SK-N-SH treated with all-trans-retinoic acid at 6 μM for 48 hours (cell line): ENCODE data around the gene AUTS2.
A peak's percentile ranks its signal among the peaks of the same experiment; 100 is the strongest.

Experiments used
- ATAC-seq: fragments of 200-7000 bp; cut with Tn5 transposase; 3 replicates; pipeline ENCODE4 v1.9.1; 2020; ENCODE audit warnings: mild to moderate bottlenecking, moderate library complexity
- ARNTL ChIP-seq: fragments of 450-650 bp; formaldehyde crosslinking; IDR thresholded peaks from 2 replicates; pipeline ENCODE4 v1.5.0; 2020; ENCODE audit warnings: low read depth, mild to moderate bottlenecking, moderate library complexity, borderline replicate concordance
- BACH2 ChIP-seq: fragments of 250-450 bp; sonication (Bioruptor Pico); IDR thresholded peaks from 2 replicates; pipeline ENCODE4 v1.9.0; 2021; ENCODE audit warnings: mild to moderate bottlenecking, borderline replicate concordance
- CSDC2 ChIP-seq: fragments of 250-450 bp; sonication (Bioruptor Pico); IDR thresholded peaks from 2 replicates; pipeline ENCODE4 v1.5.0; 2020; ENCODE audit warnings: mild to moderate bottlenecking, moderate library complexity
- CSRNP3 ChIP-seq: fragments of 250-450 bp; sonication (Bioruptor Pico); IDR thresholded peaks from 2 replicates; pipeline ENCODE4 v1.5.1; 2021; ENCODE audit warnings: mild to moderate bottlenecking, moderate library complexity
- GLIS3 ChIP-seq: fragments of 250-450 bp; sonication (Bioruptor Pico); IDR thresholded peaks from 2 replicates; pipeline ENCODE4 v1.5.0; 2020; ENCODE audit warnings: mild to moderate bottlenecking, moderate library complexity
- ISL1 ChIP-seq: fragments of 250-450 bp; sonication (Bioruptor Pico); IDR thresholded peaks from 2 replicates; pipeline ENCODE4 v2.1.2; 2022; ENCODE audit warnings: mild to moderate bottlenecking, moderate library complexity
- OSR1 ChIP-seq: fragments of 250-450 bp; sonication (Bioruptor Pico); IDR thresholded peaks from 2 replicates; pipeline ENCODE4 v1.8.0; 2022; ENCODE audit warnings: moderate library complexity, mild to moderate bottlenecking, inconsistent platforms
- PPARA ChIP-seq: fragments of 250-450 bp; sonication (Bioruptor Pico); IDR thresholded peaks from 2 replicates; pipeline ENCODE4 v1.5.0; 2020; ENCODE audit warnings: mild to moderate bottlenecking, borderline replicate concordance
- RARB ChIP-seq: fragments of 250-450 bp; sonication (Bioruptor Pico); IDR thresholded peaks from 2 replicates; pipeline ENCODE4 v1.8.0; 2021; ENCODE audit warnings: mild to moderate bottlenecking, moderate library complexity
- SNAI2 ChIP-seq: fragments of 250-450 bp; sonication (Bioruptor Pico); IDR thresholded peaks from 2 replicates; pipeline ENCODE4 v1.5.0; 2020; ENCODE audit warnings: mild to moderate bottlenecking, moderate library complexity
- TCF4 ChIP-seq: fragments of 250-450 bp; sonication (Bioruptor Pico); IDR thresholded peaks from 2 replicates; pipeline ENCODE4 v1.8.0; 2021; ENCODE audit warnings: mild to moderate bottlenecking, moderate library complexity, borderline replicate concordance
- TOX ChIP-seq: fragments of 250-450 bp; sonication (Bioruptor Pico); IDR thresholded peaks from 2 replicates; pipeline ENCODE4 v1.8.0; 2021; ENCODE audit warnings: mild to moderate bottlenecking, moderate library complexity, borderline replicate concordance
- TSHZ2 ChIP-seq: fragments of 250-450 bp; sonication (Bioruptor Pico); IDR thresholded peaks from 2 replicates; pipeline ENCODE4 v1.5.0; 2020; ENCODE audit warnings: mild to moderate bottlenecking, moderate library complexity
- ZC3H10 ChIP-seq: fragments of 250-450 bp; sonication (Bioruptor Pico); IDR thresholded peaks from 2 replicates; pipeline ENCODE4 v1.5.1; 2021; ENCODE audit warnings: mild to moderate bottlenecking, moderate library complexity
- ZFP3 ChIP-seq: fragments of 250-450 bp; sonication (Bioruptor Pico); IDR thresholded peaks from 2 replicates; pipeline ENCODE4 v1.5.0; 2020; ENCODE audit warnings: mild to moderate bottlenecking, moderate library complexity
- ZFP30 ChIP-seq: fragments of 450-650 bp; formaldehyde crosslinking; IDR thresholded peaks from 2 replicates; pipeline ENCODE4 v1.5.0; 2022; ENCODE audit warnings: mild to moderate bottlenecking, moderate library complexity
- ZNF565 ChIP-seq: fragments of 450-650 bp; formaldehyde crosslinking; conservative IDR thresholded peaks from 2 replicates; pipeline ENCODE4 v1.5.0; 2020; ENCODE audit warnings: low read depth, mild to moderate bottlenecking, moderate library complexity
- ZNF8 ChIP-seq: fragments of 450-650 bp; formaldehyde crosslinking; IDR thresholded peaks from 2 replicates; pipeline ENCODE4 v1.5.0; 2020; ENCODE audit warnings: mild to moderate bottlenecking, moderate library complexity
- TF ChIP-seq, protein P1 (sequence below): fragments of 250-450 bp; sonication (Bioruptor Pico); IDR thresholded peaks from 2 replicates; pipeline ENCODE4 v1.5.1; 2020; ENCODE audit warnings: low read depth, mild to moderate bottlenecking, moderate library complexity

Gene AUTS2

DNA sequence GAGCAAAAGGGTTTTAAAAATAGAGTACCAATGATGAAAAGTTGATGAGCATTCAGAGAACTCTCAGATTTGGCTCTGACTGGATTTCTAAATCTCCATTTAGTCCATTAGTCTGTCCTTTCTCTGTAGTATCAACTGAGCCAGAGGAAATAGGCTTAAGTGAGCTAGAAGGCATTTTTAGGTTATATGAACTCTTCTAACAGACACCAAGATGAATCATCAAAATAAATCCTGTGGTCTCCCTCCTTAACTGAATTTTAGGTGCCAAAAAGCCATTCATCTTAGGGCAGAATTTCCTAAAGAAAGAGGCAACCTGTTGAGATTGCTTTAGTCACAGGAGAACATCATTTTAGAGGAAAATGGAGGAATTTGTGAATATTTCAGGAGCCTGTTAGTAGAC lies 305.1 kb downstream of the AUTS2 start:
- peak; percentile 63; the same call in 2 of the 3 replicates for ATAC-seq
- TF ChIP-seq OSR1 (CRISPR knock-in tag) = no peak
- TF ChIP-seq ZC3H10 = no peak
- no peak for TF ChIP-seq TCF4 (CRISPR knock-in tag)
- TF ChIP-seq RARB = no peak
- TF ChIP-seq ISL1 (CRISPR knock-in tag) = peak; percentile 26
- TF ChIP-seq, protein P1, sequence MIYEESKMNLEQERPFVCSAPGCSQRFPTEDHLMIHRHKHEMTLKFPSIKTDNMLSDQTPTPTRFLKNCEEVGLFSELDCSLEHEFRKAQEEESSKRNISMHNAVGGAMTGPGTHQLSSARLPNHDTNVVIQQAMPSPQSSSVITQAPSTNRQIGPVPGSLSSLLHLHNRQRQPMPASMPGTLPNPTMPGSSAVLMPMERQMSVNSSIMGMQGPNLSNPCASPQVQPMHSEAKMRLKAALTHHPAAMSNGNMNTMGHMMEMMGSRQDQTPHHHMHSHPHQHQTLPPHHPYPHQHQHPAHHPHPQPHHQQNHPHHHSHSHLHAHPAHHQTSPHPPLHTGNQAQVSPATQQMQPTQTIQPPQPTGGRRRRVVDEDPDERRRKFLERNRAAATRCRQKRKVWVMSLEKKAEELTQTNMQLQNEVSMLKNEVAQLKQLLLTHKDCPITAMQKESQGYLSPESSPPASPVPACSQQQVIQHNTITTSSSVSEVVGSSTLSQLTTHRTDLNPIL (CRISPR knock-in tag) = no peak
- no peak for TF ChIP-seq BACH2 (CRISPR knock-in tag)

DNA sequence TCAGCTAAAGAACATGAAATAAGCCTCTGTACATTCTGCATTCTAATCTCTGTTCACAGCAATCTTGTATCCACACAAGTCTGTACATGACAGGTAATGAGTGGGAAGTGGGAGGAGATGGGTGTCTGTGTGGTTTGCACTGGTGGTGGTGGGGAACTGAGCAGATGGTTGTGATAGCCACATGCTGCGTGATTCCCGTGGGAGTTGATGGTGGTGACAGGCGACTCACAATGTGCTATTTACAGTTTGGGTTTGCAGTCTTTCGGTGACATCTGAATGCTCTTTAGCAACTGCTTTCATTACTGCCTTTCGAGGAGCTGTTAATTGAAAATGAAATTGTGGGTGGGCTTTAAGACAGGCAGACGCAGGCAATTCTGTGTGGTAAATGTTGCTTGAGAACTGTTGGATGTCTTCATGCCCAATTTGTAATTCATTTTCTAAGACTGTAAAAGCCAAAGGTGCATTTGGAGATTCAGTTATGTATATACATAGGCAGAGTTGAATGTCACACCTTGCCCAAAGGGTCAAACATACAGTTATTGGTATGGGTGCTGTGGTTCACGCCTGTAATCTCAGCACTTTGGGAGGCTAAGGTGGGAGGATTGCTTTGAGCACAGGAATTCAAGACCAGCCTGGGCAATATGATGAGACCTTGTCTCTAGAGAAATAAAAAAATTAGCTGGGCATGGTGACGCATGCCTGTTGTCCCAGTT lies 308.2 kb downstream of the AUTS2 start:
- no peak for TF ChIP-seq RARB
- ATAC-seq = no peak

DNA sequence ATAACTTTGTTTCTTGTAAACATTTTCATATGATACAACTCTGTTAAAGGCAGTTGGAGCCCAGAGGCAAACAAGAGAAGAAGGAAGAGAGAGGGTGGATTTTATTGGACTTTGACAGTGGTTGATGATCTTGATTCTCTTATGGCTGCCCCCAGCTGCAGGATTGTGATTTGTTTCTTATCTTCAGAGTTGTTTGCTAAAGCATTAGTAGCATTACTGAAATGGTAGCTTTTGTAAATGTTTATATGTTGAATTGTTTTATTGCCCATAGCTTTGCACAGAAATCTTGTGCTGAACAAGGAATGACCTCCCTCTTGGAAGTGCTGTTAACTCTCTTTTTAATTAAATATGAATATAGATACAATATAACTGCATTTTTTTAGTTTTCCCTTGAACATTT lies 309.4 kb downstream of the AUTS2 start:
- no peak for ATAC-seq
- TF ChIP-seq ZNF8 (CRISPR knock-in tag) (no peak), TSHZ2 (CRISPR knock-in tag) (no peak), GLIS3 (CRISPR knock-in tag) (no peak), ZNF565 (CRISPR knock-in tag) (no peak), ARNTL (CRISPR knock-in tag) (no peak), OSR1 (CRISPR knock-in tag) (no peak), RARB (no peak), SNAI2 (CRISPR knock-in tag) (no peak), CSRNP3 (CRISPR knock-in tag) (no peak), TOX (CRISPR knock-in tag) (no peak)
- TF ChIP-seq, protein P1 (CRISPR knock-in tag) = no peak

DNA sequence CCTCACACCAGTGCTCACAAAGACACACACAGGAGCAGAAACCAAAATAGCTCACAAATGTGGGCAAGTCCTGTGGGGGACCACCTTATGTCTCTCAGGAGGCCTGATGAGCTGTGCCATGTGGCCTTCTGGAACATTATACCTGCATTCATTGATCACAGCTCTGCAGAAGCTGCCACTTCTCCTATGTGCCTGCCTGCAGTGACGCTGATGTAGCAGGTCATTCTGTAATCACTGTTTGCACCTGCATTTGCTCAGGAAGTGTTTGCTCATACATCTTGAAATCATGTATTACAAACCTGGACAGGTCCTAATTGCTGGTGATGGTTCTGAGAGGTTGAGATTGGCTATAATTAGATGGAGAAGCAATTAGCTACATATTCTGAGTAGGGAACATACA lies 310.2 kb downstream of the AUTS2 start:
- TF ChIP-seq ZFP3 (CRISPR knock-in tag) = no peak
- no peak for TF ChIP-seq RARB
- no peak for TF ChIP-seq ZC3H10
- no peak for TF ChIP-seq TOX (CRISPR knock-in tag)
- no peak for ATAC-seq

- TF ChIP-seq BACH2 (CRISPR knock-in tag) (no peak), ZFP30 (no peak), ZC3H10 (no peak), CSDC2 (CRISPR knock-in tag) (no peak), SNAI2 (CRISPR knock-in tag) (no peak)
- no peak for ATAC-seq
These were observed 311.9 kb downstream of the AUTS2 start for GRCh38 chr7:69910150-69910549.

GRCh38 chr7:69911337-69911736 lies 313.1 kb downstream of the AUTS2 start:
- no peak for ATAC-seq
- no peak for TF ChIP-seq PPARA (CRISPR knock-in tag)
- no peak for TF ChIP-seq ZC3H10
- TF ChIP-seq ZNF8 (CRISPR knock-in tag) = no peak
- TF ChIP-seq ZNF565 (CRISPR knock-in tag) = no peak
- TF ChIP-seq SNAI2 (CRISPR knock-in tag) = no peak
- no peak for TF ChIP-seq ISL1 (CRISPR knock-in tag)
- no peak for TF ChIP-seq RARB
- no peak for TF ChIP-seq GLIS3 (CRISPR knock-in tag)
